ENCODE results near the gene HOXD11. TPM values are rescaled to one million over a fixed set of nuclear protein-coding genes. Genes with fewer than 3 reads are reported as not detected.

The HOXD11 gene
- total and polyA plus RNA-seq, 11 donors, result not detected

- no peak overlapping the region for H3K4me3 ChIP-seq
- peaks cover 0 to 47% (median 18%) of the 10 kb centered on the region in 12 donors for H3K4me1 ChIP-seq
- no peaks in the 10 kb centered on the region for H3K9me3 ChIP-seq
- DNase-seq (no peak), ATAC-seq (no peak)
- WGBS, 4 donors, result 7 to 13% (median 8%) methylated on average over 8 of the region's 8 CpGs
- TF ChIP-seq POLR2A (IDR thresholded peaks at IDR 0.05) (no peak), CTCF (IDR thresholded peaks at IDR 0.05) (no peak)
- intact Hi-C loops (cut with DNase I), result loop anchor here in 2 of 10 donors (10.0 kb wide), 1 partner anchor 839 kb away; no protein-coding TSS in a partner anchor
- peaks cover 93 to 100% (median 98%) of the 10 kb centered on the region in 9 donors for H3K27me3 ChIP-seq
- H3K36me3 ChIP-seq, result no peaks in the 10 kb centered on the region
- peak overlapping the region in 1 of 12 donors; percentile 86 for H3K27ac ChIP-seq
Observed at GRCh38 chr2:176093898-176094249, 13.2 kb upstream of the HOXD11 start.

GRCh38 chr2:176094349-176094748 is 12.7 kb upstream of the HOXD11 start:
- H3K4me3 ChIP-seq, result no peak overlapping the region
- DNase-seq (no peak), ATAC-seq (no peak)
- peak overlapping the region in 1 of 12 donors; percentile 86 for H3K27ac ChIP-seq
- no peaks in the 10 kb centered on the region for H3K36me3 ChIP-seq
- peaks cover 93 to 100% (median 98%) of the 10 kb centered on the region in 9 donors for H3K27me3 ChIP-seq
- intact Hi-C loops (cut with DNase I), result loop anchor here in 2 of 10 donors (10.0 kb wide), 1 partner anchor 840 kb away; no protein-coding TSS in a partner anchor
- TF ChIP-seq POLR2A (IDR thresholded peaks at IDR 0.05) (no peak), CTCF (IDR thresholded peaks at IDR 0.05) (no peak)
- no peaks in the 10 kb centered on the region for H3K9me3 ChIP-seq
- H3K4me1 ChIP-seq, result peaks cover 0 to 47% (median 18%) of the 10 kb centered on the region in 12 donors
- WGBS, 4 donors, result 4 to 7% (median 5%) methylated on average over 12 of the region's 12 CpGs

- H3K4me1 ChIP-seq, result peaks cover 0 to 56% (median 18%) of the 10 kb centered on the region in 12 donors
- intact Hi-C loops (cut with DNase I), result loop anchor here in 4 of 10 donors (5.0 to 10.0 kb wide), 3 partner anchors 841 to 893 kb away; no protein-coding TSS in a partner anchor
- TF ChIP-seq POLR2A (IDR thresholded peaks at IDR 0.05), result no peak
- TF ChIP-seq CTCF (IDR thresholded peaks at IDR 0.05), result no peak
- peak in 1 of 5 donors; percentile 8 for DNase-seq
- H3K4me3 ChIP-seq, result no peak overlapping the region
- peaks cover 92 to 100% (median 98%) of the 10 kb centered on the region in 9 donors for H3K27me3 ChIP-seq
- no peaks in the 10 kb centered on the region for H3K9me3 ChIP-seq
- WGBS, 4 donors, result 12 to 15% (median 14%) methylated on average over 5 of the region's 5 CpGs
- H3K36me3 ChIP-seq, result no peaks in the 10 kb centered on the region
- peak overlapping the region in 1 of 12 donors; percentile 86 for H3K27ac ChIP-seq
- ATAC-seq, result no peak
Observed at GRCh38 chr2:176095421-176095820, 11.7 kb upstream of the HOXD11 start.

- DNase-seq, result peak in 1 of 5 donors; percentile 11
- H3K4me3 ChIP-seq, result peak overlapping the region in 10 of 12 donors; percentile 9 to 52 (median 41)
- intact Hi-C loops (cut with DNase I), result loop anchor here in 5 of 10 donors (2.0 to 10.0 kb wide), 4 partner anchors 406 to 894 kb away; no protein-coding TSS in a partner anchor
- TF ChIP-seq CTCF (IDR thresholded peaks at IDR 0.05), result no peak
- no peak for TF ChIP-seq POLR2A (IDR thresholded peaks at IDR 0.05)
- WGBS, 4 donors, result 5 to 10% (median 8%) methylated on average over 16 of the region's 16 CpGs
- ATAC-seq, result no peak
- peaks cover 0 to 59% (median 18%) of the 10 kb centered on the region in 12 donors for H3K4me1 ChIP-seq
- peak overlapping the region in 1 of 12 donors; percentile 86 for H3K27ac ChIP-seq
- H3K36me3 ChIP-seq, result no peaks in the 10 kb centered on the region
- H3K27me3 ChIP-seq, result peaks cover 93 to 100% (median 99%) of the 10 kb centered on the region in 9 donors
- no peaks in the 10 kb centered on the region for H3K9me3 ChIP-seq
Observed at GRCh38 chr2:176096243-176096985, 10.7 kb upstream of the HOXD11 start.

Data from heart left ventricle (tissue), 16 donors.